H4 (cell line): ENCODE data around the gene TECPR2. TPM values are rescaled to one million over a fixed set of nuclear protein-coding genes. Genes with fewer than 3 reads are reported as not detected.
"Not testable (repeated sequence)": the region's sequence is repeated elsewhere in the genome, so short reads cannot be mapped to it uniquely, and the experiment has no call there.

Experiments
- DNase-seq: peaks from one replicate; pipeline ENCODE4 v3.0.0-alpha.2; 2015; ENCODE audit warnings: low spot score
- total RNA-seq: library from RNA; depleted of rRNA; stranded (reverse); fragments of >200 nt; shearing (Covaris generic); gene quantifications from 2 replicates; pipeline ENCODE4 v1.2.3, GENCODE V29; 2014

The TECPR2 gene
- total RNA-seq, 1 experiment from 2014 or later: 3.6 TPM

DNA sequence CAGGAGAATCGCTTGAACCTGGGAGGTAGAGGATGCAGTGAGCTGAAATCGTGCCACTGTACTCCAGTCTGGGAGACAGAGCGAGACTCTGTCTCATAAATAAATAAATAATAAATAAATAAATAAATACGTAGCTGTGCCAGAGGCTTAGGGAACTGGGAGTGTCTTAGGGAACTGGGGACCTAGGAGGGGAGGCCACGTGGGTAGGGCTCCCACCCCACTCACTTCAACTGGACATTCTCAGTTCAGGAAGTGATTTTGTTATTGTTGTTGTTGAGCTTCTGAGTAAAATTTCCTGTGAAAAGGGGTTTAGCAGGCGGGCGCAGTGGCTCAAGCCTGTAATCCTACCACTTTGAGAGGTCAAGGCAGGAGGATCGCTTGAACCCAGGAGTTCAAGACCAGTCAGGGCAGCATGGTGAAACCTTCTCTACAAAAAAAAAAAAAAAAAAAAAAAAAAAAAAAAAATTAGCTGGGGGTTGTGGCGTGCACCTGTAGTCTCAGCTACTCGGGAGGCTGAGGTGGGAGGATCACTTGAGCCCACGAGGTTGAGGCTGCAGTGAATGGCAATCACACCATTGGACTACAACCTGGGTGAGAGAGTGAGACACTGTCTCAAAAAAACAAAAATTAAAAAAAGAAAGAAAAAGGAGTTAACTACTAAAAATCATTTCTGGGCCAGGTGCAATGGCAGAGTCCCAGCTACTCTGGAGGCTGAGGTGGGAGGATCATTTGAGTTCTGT lies 165.9 kb downstream of the TECPR2 start:
- no peak for DNase-seq

DNA sequence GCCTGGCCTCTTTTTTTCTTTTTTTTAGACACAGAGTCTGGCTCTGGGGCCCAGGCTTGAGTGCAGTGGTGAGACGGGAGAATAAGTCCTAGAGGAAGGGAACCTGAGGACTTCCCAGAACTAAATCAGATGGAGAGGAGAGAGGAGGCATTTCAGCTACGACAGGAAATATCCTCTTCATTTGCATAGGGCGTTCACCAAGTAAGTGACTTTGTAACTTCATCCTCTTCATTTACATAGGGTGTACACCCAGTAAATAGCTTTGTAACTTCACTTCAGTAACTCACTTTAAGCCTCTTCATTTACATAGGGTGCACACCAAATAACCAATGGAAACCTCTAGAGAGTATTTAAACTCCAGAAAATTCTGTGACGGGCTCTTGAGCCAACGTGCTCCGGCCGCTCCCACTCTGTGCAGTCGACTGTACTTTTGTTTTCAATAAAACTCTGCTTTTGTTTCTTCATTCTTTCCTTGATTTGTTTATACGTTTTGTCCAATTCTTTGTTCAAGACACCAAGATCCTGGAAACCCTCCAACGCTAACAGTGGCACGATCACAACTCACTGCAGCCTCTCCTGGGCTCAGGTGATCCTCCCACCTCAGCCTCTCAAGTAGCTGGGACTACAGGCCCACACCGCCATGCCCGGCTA lies 168.2 kb downstream of the TECPR2 start:
- DNase-seq: no peak

DNA sequence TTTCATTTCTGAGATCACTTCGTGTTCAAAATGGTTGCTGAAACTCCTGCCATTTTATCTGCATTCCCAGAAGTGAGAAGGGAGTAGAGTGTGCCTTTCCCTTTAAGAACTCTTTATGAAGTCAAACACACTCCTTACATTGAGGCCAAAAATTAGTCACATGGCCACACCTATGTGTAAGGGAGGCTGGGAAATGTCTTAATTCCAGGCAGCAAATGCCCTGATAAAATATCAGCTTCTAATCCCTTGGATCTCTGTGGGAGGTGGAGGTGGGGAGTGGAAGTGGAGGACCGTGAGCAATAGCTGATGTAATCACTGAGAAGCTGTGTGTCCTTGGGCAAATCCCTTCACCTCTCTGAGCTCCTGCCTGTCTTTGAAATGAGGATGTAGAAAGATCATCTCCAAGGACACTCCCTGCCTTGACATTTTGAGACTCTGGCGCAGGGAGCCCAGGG lies 169.5 kb downstream of the TECPR2 start:
- no peak for DNase-seq

DNA sequence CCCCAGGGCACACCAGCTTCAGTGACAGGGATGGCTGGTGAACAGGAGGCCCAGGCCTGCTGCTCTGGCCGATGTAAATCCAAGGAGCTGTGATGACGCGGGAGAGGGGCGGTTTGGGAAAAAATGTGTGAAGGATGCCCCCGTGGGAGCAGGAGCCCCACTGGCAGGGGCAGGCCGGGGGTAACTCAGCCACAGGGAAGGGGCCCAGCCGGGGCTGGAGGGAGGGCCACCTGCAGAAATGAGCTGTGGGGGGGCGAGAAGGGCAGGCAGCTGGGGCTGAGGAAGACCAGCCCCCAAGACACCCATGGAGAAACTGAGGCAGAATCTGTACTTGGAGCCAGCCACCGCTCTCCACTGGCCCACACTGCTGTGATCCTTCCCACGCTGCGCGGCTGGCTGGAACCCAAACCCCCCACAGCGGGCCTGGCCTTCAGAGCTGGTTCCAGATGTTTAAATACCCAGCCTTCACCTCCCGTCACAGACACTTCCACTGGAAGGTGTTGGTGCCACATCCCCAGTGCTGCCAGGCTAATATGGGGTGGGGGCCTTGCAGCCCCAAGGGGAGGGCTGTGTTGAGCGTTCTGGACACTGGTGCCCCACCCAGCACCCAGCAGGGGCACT lies 175.3 kb downstream of the TECPR2 start:
- no peak for DNase-seq

DNA sequence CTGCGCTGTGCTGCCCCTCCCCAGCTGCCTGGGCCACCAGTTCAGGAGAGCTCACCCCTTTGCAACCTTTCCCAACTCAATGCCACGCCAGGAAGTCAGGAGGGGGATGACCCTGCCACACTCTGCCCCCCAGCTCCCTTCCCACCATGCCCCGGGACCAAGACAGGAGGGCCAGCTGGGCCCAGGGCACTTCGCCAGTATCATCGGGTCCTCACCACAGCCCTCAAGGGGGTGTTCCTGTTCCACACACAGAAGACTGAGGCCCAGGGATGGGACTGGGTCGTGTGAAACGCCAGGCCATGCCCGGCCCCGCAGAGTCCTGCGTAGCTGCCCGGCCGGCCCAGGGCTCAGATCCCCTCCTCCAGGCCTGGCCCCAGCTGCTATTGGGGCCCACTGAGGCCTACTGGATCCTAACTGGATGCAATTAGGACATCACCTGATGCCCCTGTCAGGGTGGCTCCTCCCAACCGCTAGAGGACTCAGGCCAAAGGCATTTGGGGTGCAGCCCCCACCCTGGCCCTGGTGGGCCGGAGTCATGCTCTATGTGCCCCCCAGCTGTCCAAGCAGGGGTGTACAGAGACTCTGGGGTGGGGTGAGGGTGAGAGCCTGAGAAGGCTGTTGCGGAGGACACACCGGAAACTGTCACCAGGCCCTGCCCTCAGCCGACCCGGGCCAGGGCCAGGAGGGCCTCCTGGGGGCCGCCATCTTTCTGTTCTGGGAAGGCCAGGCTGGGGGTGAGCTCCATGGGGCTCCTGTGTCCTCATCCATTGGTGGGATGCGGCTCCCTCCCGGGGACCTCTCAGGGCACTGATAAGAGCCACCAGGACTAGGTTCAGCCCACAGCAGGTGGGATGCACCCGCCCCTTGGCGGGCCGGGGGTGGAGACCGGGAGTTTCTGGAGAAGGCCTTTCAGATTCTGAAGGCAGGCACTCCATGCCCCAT lies 176.1 kb downstream of the TECPR2 start:
- no peak for DNase-seq

DNA sequence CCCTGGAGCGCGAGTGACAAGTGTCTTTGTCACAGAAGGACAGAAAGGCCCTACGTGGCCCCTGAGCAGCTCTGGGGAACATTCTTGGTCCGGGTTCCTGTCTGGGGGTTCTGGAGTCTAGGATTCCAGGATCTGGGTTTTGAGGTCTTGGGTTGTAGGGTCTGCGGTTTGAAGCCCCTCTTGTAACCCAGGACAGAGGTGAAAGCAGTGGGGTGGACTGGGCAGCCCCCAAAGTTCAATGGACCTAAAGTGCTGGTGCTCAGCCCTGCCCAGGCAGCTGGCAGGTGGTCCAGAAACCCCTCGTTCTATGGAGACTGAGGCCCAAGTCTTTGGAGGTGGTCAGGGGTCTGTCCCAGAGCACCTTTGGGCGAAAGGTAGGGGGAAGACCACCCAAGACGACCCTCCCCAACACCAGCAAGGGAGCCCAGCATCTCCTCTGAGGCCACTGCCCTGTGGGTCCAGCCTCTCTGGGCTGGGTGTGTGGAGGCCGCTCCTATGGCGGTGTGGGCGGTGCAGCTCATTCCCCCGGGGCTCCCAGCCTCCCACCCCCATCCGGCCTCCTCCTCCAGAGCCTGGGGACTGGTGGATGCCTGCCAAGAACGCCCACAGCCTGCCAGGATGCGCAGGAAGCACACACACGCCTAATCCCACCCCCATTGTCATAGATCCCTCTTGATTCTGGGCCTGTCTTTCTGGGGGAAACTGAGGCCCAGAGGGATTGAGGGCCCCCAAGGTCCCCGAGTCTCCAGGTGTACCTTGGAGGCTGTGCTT lies 177.0 kb downstream of the TECPR2 start:
- peak; percentile 42 for DNase-seq

DNA sequence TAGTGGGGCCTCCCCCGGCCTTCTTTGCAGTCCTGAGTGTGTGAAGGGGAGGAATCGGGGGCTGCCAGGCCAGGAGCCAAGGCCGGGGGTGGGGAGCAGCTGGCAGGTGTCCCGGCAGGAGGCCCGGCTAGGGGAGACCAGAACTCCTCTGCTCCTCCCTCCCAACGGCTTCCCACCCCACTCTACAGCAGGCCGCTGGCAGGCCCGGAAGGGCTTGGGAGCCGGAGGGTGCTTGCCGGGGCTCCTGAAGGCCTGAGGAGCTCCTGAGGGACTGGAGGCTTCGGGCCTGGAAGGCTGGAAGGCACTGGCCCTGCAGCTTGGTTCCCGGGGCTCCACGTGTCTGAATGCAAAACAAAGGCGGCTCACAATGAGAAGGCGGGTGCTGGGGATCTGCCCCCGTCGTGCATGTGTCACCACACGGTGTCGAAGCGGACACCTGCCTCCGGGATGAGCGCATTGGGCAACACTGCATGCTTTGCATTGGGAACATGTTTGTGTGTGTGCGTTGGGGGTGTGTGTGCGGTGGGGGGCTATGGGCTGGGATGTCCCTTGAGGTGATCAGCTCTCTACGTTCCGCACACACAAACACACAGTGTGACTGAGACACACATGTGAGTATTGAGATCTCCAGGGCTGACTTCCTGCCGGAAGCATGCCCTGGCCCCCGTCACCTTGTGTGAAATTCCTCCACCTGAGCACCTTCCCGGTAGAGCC lies 177.7 kb downstream of the TECPR2 start:
- no peak for DNase-seq

DNA sequence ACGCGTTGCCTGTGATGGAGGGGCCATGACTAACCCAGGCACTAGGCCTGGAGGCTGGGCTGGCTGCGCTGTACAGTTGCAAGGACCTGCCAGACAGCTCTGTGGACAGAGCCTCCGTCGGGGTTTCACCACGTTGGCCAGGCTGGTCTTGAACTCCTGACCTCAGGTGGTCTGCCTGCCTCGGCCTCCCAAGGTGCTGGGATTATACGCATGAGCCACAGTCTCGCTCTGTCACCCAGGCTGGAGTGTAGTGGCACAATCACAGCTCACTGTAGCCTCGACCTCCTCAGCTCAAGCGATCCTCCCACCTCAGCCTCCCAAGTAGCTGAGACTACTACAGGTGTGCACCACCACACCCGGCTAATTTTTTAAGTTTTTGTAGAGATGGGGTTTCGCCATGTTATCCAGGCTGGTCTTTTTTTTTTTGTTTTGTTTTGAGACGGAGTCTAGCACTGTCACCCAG lies 178.3 kb downstream of the TECPR2 start:
- DNase-seq: not testable (repeated sequence)

DNA sequence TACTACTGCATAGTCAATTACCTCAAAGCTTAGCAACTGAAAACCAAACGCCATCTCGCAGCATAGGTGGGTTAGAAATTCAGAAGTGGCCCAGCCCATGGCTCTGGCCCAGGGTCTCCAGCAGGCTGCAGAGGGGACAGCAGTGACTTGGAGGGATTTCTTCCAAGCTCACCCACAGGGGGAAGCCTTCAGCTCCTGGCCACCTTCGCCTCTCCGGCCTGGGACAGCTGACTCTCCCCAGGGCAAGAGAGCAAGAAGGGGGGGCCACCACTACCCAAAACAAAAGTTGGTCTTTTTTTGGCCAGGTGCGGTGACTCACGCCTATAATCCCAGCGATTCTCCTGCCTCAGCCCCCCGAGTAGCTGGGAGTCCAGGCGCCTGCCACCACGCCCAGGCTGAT lies 179.0 kb downstream of the TECPR2 start:
- DNase-seq: no peak

DNA sequence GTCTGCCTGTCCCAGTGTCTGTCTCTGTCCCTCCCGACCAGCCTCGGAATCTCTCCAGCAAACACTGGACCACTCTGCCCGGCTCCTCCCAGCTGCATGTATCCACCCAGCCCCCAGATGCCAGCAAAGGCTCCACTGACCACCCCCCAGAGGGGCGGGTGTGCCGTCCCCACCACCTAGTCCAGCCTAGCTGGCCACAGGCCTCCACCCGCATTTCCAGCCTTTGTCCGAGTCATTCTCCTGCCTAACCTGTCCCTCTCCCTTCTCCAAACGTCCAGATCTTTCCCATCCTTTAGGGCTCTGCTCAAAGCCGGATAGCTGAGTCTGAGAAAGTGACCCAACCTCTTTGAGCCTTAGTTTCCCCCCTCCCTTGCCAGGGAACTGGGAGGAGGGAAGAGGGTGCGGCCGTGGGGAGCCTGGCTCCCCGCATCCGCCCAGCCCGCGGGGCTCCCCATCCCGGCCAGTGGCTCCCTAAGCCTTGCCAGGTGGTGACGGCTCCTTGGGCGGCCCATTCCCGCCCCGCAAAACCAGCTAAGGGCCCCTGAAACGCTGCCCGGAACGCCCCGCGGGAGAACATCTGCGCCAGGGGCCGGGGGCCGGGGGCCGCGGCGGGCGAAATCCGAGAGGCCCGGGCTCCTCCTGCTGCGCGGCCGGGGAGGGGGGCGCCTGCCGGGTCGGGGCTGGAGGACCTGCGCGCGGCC lies 181.5 kb downstream of the TECPR2 start:
- DNase-seq: no peak

DNA sequence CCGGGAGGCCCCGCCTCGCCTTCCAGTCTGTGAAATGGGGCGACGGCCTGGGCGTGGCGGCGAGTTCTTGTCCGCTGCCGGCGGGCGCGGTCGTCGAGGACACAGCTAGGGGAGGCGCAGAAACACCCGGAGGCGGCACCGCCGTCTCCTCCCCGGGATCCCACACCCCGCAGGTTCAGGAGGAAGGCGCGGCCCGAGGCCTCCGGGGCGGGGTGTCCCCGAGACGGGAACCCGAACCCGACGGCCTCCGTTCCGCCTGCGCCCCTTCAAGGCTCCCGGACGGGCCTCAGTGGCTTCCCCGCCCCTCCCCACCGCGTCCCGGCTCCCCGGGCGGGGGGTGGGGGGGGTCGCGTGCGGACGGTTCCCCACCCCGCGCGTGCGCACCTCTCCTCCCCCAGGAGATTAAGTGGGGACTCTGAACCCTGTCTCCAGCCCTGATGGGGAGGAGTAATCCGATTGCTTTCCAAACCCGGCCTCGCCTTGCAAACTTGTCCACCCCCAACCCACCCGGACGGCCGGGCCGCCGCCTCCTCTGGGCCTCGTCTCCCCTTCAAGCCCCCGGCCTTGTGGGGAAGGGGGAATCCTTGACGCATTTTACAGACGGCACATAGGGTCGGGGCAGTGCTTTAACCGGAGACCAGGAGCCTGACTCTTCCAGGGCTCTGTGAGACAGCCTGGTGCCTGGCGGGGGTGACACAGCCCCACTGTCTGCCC lies 182.2 kb downstream of the TECPR2 start:
- DNase-seq: no peak

DNA sequence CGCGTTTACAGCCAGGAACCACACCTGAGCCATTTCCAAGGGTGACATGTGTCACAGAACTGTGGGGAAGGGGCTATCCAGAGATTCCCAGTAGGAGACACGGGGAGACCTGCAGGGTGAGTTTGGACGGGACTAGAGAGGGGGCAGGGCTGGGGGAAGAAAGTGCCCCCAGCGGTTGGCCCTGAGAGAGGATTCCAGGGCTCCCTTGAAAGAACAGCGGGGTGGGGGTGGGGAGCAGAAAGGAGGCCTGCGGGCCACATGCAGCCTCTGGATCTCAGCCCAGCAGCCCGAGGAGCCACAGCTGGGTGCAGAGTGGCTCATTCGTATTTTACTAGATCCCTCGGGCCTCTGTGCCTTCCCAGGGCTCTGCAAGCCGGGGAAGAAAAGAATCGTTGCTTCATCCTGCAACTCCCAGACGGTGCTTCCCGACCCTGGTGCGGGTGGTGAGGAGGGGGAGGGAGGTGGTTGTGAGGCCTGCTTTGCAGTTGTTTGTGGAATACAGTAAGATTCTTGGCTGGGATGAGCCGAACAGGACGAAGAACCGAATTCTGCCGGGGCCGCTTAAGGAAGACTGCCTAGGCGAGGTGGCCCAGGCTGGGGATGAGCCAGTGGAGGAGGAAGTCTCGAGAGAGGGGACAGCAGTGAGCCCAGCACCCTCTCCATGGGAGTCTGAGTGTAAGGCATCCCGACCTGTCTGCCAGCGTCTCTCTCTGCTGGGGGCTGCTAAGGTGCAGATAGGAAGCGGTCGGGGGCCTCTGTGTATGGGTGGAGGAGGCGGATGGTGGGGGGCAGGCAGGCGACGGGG lies 182.9 kb downstream of the TECPR2 start:
- no peak for DNase-seq

DNA sequence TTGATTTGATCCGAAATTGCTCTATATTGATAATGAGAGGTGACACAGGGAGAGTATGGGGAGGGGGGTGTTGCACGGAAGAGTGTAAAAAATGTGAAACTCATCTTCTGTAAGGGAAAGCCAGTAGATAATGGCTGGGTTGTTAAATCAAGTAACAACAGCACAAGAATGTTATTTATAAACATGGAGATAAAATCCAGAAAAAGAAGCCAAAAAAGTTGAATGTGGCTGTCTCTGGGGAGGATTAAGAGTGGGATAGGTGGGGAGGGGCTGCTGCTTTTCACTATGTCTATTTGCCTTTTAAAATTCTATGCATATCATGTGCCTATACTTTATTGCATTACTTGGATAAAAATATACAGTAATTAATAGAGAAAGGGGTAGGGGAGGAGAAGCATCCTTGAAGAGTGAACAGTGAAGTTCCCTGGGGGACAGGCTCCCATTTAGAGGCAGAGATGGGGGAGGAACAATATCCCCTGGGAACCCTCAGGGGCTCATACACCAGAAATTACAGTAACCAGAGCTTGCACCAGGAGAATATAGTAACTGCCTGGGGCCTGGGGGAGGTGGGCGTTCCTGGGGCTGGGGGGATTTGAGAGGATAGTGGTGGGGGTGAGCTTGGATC lies 186.0 kb downstream of the TECPR2 start:
- DNase-seq: no peak

DNA sequence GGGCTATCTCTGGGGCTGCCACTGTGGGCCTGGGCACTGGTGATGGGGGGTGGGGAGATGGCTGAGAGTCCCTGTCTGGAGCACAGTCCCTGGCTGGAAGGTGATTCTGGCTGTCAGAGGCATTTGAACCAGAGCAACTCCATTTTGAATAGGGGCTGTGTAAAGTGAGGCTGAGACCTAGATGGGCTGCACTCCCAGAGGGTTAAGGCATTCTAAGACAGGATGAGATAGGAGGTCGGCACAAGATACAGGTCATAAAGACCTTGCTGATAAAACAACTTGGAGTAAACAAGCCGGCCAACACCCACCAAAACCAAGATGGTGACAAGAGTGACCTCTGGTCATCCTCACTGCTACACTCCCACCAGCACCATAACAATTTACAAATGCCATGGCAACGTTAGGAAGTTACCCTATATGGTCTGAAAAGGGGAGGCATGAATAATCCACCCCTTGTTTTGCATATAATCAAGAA lies 188.2 kb downstream of the TECPR2 start:
- not testable (repeated sequence) for DNase-seq
